RWPE1 (cell line): ENCODE data around the gene TNKS2.

Experiments
- CTCF ChIA-PET: fragments of 350-600 bp; sonication (Branson Sonifier 250); formaldehyde crosslinking; extraction: SDS; loops from one replicate; lab custom pipeline; 2021; lab: Yijun Ruan, JAX
- POLR2A ChIA-PET: fragments of 400-600 bp; formaldehyde crosslinking; extraction: SDS; loops from one replicate; lab custom pipeline; 2020; ENCODE audit warnings: antibody characterized with exemption; ENCODE audit not compliant: low non-redundant PET; lab: Yijun Ruan, JAX
- DNase-seq: peaks from one replicate; pipeline ENCODE4 v3.0.0; 2012; ENCODE audit warnings: low spot score
- H3K27ac ChIP-seq: fragments of 450-650 bp; 2 replicates; pipeline ENCODE4 v1.5.1; 2017
- CTCF ChIP-seq: fragments of 450-650 bp; conservative IDR thresholded peaks from 2 replicates; pipeline ENCODE4 v1.5.1; 2017; ENCODE audit warnings: low read depth, mild to moderate bottlenecking

The TNKS2 gene

DNA sequence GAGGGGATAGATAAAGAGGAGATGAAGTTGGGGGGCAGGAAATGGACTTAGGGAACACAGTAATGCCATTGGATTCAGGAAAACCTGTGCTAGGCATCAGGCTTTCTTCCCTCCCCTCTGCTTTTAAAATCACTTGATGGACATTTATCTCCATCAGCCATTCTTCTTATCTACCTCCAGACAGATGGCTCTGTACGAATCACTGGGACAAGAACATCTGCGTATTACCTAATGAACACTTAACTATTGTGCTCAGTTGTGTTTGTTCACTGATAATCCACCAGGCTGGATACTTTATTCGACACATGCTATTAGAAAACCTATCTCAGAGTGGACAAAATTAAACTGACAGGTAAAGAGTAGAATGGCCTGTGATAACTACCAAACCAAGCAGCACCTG, 40.0 kb downstream of the TNKS2 start:
- no peak for DNase-seq
- no peak for TF ChIP-seq CTCF
- POLR2A ChIA-PET: no interaction called here
- CTCF ChIA-PET: interaction anchor here (0.7 kb wide), 1 partner anchor 32 kb away, joined by 5 read pairs; no protein-coding TSS in a partner anchor
- H3K27ac ChIP-seq: no peak overlapping the region

GRCh38 chr10:91843083-91843482, 44.9 kb downstream of the TNKS2 start:
- no peak for DNase-seq
- CTCF ChIA-PET: interaction anchor here (0.6 to 0.7 kb wide), 2 partner anchors 423 to 460 kb away, joined by 3 to 4 read pairs; no protein-coding TSS in a partner anchor
- POLR2A ChIA-PET: no interaction called here
- H3K27ac ChIP-seq: no peak overlapping the region
- TF ChIP-seq CTCF: no peak

DNA sequence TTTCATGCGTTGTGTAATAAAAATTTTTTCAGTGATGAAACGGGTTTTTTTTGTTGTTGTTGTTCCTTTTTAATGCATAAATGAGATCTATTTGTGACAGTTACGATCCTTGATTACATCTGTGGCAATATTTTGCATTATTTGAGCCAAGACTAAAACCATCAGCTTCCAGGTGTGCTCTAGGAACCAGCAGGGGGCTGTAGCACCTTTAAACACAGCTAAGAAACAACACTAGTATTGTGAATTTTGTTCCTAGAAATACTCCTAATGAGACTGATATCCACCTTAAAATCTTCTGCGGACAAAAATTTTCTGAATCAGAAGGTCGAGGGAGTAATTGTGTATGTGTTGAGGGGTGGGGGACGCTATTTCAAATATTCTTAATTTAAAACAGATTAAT, 58.4 kb downstream of the TNKS2 start:
- ChIA-PET CTCF (interaction anchor here (0.6 to 1.4 kb wide), 7 partner anchors 13 to 66 kb away, joined by 3 to 7 read pairs (median 3); no protein-coding TSS in a partner anchor), POLR2A (no interaction called here)
- no peak for DNase-seq
- peak; percentile 39 for TF ChIP-seq CTCF
- no peak overlapping the region for H3K27ac ChIP-seq

GRCh38 chr10:91860885-91861284, 62.7 kb downstream of the TNKS2 start:
- DNase-seq: no peak
- ChIA-PET POLR2A (no interaction called here), CTCF (no interaction called here)
- no peak overlapping the region for H3K27ac ChIP-seq
- no peak for TF ChIP-seq CTCF

GRCh38 chr10:91864099-91864498, 65.9 kb downstream of the TNKS2 start:
- no peak overlapping the region for H3K27ac ChIP-seq
- TF ChIP-seq CTCF: no peak
- ChIA-PET CTCF (no interaction called here), POLR2A (no interaction called here)
- DNase-seq: no peak

- no peak for DNase-seq
- no peak for TF ChIP-seq CTCF
- ChIA-PET POLR2A (no interaction called here), CTCF (no interaction called here)
- no peak overlapping the region for H3K27ac ChIP-seq
Observed at GRCh38 chr10:91864744-91865143, 66.5 kb downstream of the TNKS2 start.
